ENCODE measurements around the gene DYNLT4.

DNA sequence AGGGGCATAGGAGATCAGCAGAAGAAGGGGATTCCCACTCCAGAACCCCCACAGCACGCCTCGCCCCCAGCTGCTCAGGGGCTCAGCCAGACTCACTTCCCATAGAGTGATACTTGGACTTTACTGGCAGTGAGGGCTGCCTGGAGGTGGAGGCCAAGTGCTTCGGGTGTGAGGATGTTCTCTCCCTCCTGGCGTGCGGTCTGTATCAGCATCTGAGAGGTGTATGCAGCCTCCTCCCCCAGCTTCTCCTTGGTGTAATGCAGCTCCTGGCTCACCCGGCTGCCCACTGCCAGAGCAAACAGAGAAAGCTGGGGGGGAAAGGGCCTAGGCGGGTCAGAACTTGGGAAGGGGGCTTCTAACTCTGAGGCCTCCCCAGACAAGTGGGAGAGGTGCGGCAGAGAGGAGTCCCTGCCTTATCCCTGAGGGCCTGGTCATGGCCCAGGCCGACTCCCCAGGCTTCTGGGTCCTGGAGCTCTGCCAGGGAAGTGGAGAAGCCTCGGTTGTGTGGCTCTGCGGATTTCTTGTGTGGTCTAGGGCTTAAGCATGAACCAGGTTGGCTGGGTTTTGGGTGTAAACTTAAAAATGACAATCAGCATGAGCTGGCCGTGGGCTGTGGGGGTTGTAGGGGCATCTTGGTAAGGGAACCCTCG, 25.0 kb upstream of the DYNLT4 start:
- TF ChIP-seq, protein P1, sequence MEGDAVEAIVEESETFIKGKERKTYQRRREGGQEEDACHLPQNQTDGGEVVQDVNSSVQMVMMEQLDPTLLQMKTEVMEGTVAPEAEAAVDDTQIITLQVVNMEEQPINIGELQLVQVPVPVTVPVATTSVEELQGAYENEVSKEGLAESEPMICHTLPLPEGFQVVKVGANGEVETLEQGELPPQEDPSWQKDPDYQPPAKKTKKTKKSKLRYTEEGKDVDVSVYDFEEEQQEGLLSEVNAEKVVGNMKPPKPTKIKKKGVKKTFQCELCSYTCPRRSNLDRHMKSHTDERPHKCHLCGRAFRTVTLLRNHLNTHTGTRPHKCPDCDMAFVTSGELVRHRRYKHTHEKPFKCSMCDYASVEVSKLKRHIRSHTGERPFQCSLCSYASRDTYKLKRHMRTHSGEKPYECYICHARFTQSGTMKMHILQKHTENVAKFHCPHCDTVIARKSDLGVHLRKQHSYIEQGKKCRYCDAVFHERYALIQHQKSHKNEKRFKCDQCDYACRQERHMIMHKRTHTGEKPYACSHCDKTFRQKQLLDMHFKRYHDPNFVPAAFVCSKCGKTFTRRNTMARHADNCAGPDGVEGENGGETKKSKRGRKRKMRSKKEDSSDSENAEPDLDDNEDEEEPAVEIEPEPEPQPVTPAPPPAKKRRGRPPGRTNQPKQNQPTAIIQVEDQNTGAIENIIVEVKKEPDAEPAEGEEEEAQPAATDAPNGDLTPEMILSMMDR (conservative IDR thresholded peaks at IDR 0.05), result no peak
- TF ChIP-seq EZH2 (IDR thresholded peaks at IDR 0.05; ENCODE audit: low read depth), result no peak

All from PC-9 (cell line).